Subcutaneous adipose tissue (tissue), 4 donors: ENCODE measurements around the gene MROH2B. TPM values are rescaled to one million over a fixed set of nuclear protein-coding genes. Genes with fewer than 3 reads are reported as not detected.

ENCODE experiments used
- total RNA-seq, 4 donors: library from RNA; depleted of rRNA; stranded (reverse); fragments of >200 nt; gene quantifications; one replicate each; pipeline ENCODE4 v1.1.0, GENCODE V29; 2016
- TF ChIP-seq, protein P1 (sequence below): fragments of 450-650 bp; IDR thresholded peaks from one replicate; pipeline ENCODE4 v1.5.1; 2016; ENCODE audit warnings: low read depth, mild to moderate bottlenecking, control low read depth, antibody characterized with exemption, moderate library complexity

The MROH2B gene
- total RNA-seq, 4 donors from 2014 or later, result not detected

DNA sequence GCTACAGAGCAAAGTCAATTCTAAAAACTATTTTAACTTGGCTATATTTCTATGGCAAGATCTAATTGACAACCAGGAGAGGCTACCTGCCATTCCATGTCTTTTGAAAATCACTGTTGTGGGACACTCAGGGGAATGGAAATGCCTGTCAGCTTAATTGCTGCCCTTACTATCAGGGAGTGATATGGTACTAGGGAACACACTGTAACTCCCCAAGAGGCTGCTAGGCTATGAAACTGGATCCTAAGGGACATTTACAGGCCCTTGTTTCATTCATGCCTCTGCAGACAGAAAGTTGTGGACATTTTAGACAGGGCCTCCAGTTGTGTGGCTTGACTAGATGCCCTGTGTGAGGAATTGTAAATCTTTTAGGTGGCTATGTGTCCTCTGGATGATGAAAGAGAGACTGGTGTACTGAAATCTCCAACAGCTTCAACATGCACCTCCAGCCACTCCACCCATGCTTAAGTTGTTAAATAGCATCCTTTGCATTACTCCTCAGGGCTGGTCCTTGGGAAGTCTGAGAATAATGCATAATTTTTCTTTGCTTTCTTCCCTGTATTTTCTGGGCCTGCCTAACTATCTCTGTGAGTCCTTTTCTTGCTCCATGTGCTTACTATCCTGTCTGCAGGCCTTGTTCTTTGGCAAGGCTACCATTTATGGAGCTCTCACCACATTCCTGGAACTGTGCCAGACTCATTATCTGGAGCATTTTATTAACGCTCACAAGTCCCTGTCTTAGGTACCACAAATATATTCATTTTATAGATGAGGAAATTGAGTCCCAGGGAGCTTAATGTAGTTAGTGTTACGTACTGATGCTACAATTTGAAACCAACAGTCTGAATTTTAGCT lies 3.2 kb downstream of the MROH2B start:
- TF ChIP-seq, protein P1, sequence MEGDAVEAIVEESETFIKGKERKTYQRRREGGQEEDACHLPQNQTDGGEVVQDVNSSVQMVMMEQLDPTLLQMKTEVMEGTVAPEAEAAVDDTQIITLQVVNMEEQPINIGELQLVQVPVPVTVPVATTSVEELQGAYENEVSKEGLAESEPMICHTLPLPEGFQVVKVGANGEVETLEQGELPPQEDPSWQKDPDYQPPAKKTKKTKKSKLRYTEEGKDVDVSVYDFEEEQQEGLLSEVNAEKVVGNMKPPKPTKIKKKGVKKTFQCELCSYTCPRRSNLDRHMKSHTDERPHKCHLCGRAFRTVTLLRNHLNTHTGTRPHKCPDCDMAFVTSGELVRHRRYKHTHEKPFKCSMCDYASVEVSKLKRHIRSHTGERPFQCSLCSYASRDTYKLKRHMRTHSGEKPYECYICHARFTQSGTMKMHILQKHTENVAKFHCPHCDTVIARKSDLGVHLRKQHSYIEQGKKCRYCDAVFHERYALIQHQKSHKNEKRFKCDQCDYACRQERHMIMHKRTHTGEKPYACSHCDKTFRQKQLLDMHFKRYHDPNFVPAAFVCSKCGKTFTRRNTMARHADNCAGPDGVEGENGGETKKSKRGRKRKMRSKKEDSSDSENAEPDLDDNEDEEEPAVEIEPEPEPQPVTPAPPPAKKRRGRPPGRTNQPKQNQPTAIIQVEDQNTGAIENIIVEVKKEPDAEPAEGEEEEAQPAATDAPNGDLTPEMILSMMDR, result no peak

DNA sequence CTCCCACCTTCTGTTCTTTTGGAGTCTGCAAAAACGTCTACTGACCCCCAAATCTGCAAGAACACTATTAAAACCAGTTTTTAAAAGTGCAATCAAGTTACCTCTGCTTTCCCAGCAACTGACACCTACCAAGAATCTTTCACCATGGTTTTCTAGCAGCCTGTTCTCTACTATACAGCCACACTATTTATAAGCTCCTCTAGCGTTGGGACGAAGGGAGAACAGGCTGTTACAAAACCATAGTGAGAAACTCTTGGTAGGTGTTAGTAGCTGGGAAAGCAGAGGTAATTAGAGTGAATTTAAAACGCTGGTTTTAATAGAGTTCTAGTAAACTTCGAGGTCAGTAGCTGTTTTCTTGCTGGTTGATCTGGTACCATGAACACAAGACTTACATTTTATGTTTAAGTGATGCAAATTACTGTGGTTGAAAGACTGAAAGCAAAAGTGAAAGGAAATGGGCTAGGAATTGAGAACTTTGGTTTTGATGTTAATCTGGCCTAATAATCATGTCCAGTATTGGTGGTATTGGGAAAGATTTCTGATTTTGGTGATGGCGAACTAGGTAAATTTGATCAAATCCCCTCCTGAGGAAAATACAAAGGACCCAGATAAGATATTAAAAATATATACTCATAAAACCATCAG lies 5.3 kb downstream of the MROH2B start:
- TF ChIP-seq, protein P1, result no peak

DNA sequence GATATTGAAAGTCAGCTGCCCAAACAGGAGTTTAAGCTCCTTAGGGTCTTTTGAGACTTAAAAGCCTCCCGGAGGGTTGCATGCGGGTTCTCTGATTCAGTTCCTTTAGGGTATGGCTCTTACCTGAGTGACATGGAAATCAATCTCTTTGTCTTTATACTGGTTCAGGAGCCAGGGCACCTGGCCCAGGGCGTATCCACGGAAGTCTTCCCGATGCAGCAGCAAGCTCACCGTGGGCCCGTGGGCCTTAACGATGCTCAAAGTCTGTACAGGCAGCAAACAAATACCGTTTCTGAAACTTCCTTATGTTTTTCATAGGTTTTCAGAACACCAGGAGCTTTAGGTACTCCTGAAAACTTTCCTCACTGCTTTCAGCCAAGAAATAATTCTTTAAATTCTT lies 13.2 kb downstream of the MROH2B start:
- TF ChIP-seq, protein P1, result no peak

DNA sequence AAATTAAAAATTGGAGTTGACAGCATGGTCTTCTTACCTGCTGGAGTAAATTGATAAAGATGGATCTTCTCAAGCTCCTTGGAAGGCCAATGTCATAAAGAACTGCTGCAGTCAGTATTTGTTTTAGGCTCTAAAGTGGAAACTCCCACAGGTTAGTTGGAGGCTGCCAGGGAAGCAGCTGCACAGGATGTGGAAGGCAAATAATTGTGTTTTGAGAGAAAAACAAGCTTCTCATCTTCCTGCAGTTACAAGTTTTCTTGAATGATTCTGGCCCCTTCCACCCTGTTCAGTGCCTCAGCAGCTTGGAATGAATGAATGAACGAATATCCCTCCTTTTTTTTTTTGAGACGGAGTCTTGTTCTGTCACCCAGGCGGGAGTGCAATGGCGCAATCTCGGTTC lies 13.9 kb downstream of the MROH2B start:
- TF ChIP-seq, protein P1, result no peak

DNA sequence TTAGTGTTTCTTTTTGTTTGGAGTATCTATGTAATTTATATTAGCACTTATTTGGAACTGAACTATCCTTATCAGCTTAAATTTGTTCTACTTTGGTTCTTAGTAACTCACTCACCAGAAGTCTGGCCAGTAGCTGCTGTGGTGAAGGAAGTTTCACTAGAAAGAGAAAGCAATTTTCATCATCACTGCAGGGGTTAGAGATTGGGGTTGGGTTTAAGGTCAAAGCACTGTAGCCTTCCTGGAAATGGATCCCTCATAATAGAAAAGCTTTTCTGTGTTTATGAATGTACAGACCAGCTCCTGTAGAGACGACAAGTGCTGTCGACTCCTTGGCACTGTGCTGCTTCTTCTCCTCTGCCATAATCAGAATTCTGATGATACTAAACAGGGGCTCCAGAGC lies 22.2 kb downstream of the MROH2B start:
- TF ChIP-seq, protein P1, result no peak

DNA sequence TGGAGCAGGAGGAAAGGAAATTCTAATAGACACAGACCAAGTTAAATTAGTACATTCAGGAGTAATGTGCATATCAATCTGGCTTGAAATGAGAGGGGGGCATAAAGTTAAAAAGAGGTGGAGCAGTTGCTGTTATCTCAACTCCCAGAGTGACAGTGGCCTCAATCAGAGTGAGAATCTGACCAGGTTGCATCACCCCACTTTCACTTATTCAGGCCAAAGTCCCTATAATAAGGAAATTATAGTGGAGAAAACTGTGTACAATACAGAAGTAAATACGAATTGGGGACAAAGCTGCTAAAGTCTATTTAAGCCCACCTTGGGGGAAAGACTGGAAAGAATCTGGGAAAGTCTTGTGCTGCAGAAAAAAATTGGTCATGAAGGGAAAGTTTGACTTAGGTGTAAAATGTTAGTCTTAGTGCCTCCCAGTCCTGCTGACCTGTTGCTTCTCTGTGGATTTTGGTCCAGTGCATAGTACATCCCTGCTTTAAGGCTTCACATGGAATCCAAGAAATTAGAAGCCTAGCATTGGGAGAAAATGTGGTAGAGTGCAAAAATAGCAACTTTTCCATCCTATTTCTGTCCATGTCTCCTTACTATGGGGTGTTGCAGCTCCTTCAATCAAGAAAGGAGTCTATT lies 27.9 kb downstream of the MROH2B start:
- TF ChIP-seq, protein P1, result no peak

DNA sequence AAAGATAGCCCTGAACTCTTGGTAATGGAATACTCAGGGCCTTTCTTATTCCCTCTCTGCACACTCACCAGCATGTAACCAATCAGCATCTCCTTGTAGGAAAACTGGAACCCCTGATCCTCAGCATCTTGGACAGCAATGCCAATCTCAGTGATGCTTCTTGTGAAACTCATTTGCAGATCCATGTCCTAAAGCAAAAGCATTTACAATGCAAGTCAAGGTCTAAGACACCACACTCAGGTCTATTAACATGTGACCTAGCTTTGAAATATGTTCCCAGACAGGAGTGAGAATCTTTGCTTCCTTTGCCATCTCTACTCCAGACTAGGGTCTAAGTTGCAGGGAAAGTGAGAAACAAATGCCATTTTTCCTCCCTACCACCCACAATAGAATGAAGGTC lies 38.2 kb downstream of the MROH2B start:
- TF ChIP-seq, protein P1, result no peak
